MM.1S (cell line): ENCODE measurements around the gene PLEKHA7.
"Not testable (repeated sequence)": the region's sequence is repeated elsewhere in the genome, so short reads cannot be mapped to it uniquely, and the experiment has no call there.

ENCODE experiments used
- DNase-seq: peaks from one replicate; pipeline ENCODE4 v3.0.0-alpha.2; 2015
- H2AFZ ChIP-seq: fragments of 300-600 bp; sonication (generic); 2 replicates; pipeline ENCODE4 v1.6.0; 2016; ENCODE audit warnings: antibody characterized with exemption, low read length
- H3F3A ChIP-seq: fragments of 300-600 bp; sonication (generic); 2 replicates; pipeline ENCODE4 v1.6.1; 2016; ENCODE audit warnings: mild to moderate bottlenecking, antibody characterized with exemption, low read length, moderate library complexity, mixed read lengths; ENCODE audit not compliant: insufficient read depth
- H3K27ac ChIP-seq: fragments of 300-600 bp; sonication (generic); 2 replicates; pipeline ENCODE4 v1.5.1; 2016; ENCODE audit warnings: mild to moderate bottlenecking, low read length
- H3K27me3 ChIP-seq: fragments of 300-600 bp; sonication (generic); replicated peaks from 2 replicates; pipeline ENCODE4 v1.6.0; 2016; ENCODE audit warnings: low read length; ENCODE audit not compliant: insufficient read depth
- H3K36me3 ChIP-seq: fragments of 300-600 bp; sonication (generic); replicated peaks from 2 replicates; pipeline ENCODE4 v1.6.1; 2016; ENCODE audit warnings: mild to moderate bottlenecking, low read length, mixed read lengths; ENCODE audit not compliant: insufficient read depth
- H3K4me1 ChIP-seq: fragments of 300-600 bp; sonication (generic); 2 replicates; pipeline ENCODE4 v1.6.1; 2016; ENCODE audit warnings: low read length, mixed read lengths
- H3K4me2 ChIP-seq: fragments of 300-600 bp; sonication (generic); 2 replicates; pipeline ENCODE4 v1.6.0; 2016; ENCODE audit warnings: low read depth, low read length
- H3K4me3 ChIP-seq: fragments of 300-600 bp; sonication (generic); 2 replicates; pipeline ENCODE4 v1.5.1; 2016; ENCODE audit warnings: low read length, mixed read lengths
- H3K79me2 ChIP-seq: fragments of 300-600 bp; sonication (generic); 2 replicates; pipeline ENCODE4 v1.6.1; 2016; ENCODE audit warnings: mixed run types, low read length, mixed read lengths
- H3K9ac ChIP-seq: fragments of 300-600 bp; sonication (generic); 2 replicates; pipeline ENCODE4 v1.6.1; 2016; ENCODE audit warnings: low read length, mixed read lengths
- H3K9me2 ChIP-seq: fragments of 300-600 bp; sonication (generic); replicated peaks from 2 replicates; pipeline ENCODE4 v1.6.1; 2016; ENCODE audit warnings: mild to moderate bottlenecking, low read length, mixed read lengths; ENCODE audit not compliant: insufficient read depth
- H3K9me3 ChIP-seq: fragments of 300-600 bp; sonication (generic); replicated peaks from 2 replicates; pipeline ENCODE4 v1.6.1; 2016; ENCODE audit warnings: mild to moderate bottlenecking, low read length, mixed read lengths; ENCODE audit not compliant: insufficient read depth
- H4K20me1 ChIP-seq: fragments of 300-600 bp; sonication (generic); 2 replicates; pipeline ENCODE4 v1.6.1; 2016; ENCODE audit warnings: mild to moderate bottlenecking, low read length, moderate library complexity, mixed read lengths; ENCODE audit not compliant: insufficient read depth
- CTCF ChIP-seq: fragments of 300-600 bp; sonication (generic); IDR thresholded peaks from 2 replicates; pipeline ENCODE4 v1.5.1; 2016; ENCODE audit warnings: antibody characterized with exemption, low read length, mixed read lengths
- EZH2 ChIP-seq: fragments of 300-600 bp; sonication (generic); optimal IDR thresholded peaks from 2 replicates; pipeline ENCODE3; 2017; ENCODE audit warnings: low read depth, mild to moderate bottlenecking, antibody characterized with exemption, low read length, mixed read lengths
- EZH2phosphoT487 ChIP-seq: fragments of 300-600 bp; sonication (generic); IDR thresholded peaks from 2 replicates; pipeline ENCODE4 v1.6.1; 2018; ENCODE audit warnings: antibody characterized with exemption, low read length

The PLEKHA7 gene

GRCh38 chr11:16921668-16922067 lies 92.5 kb downstream of the PLEKHA7 start:
- H3K9ac ChIP-seq, result no peak overlapping the region
- peaks cover 98% of the 10 kb centered on the region for H3K79me2 ChIP-seq
- no peaks in the 10 kb centered on the region for H3K36me3 ChIP-seq
- H3K27me3 ChIP-seq, result no peaks in the 10 kb centered on the region
- no peak overlapping the region for H3K27ac ChIP-seq
- H4K20me1 ChIP-seq, result no peaks in the 10 kb centered on the region
- H3F3A ChIP-seq, result peaks cover 31% of the 10 kb centered on the region
- H3K4me1 ChIP-seq, result peaks cover 34% of the 10 kb centered on the region
- no peak overlapping the region for H2AFZ ChIP-seq
- no peak overlapping the region for H3K4me2 ChIP-seq
- no peak for DNase-seq
- H3K9me2 ChIP-seq, result no peaks in the 10 kb centered on the region
- no peak overlapping the region for H3K4me3 ChIP-seq
- no peaks in the 10 kb centered on the region for H3K9me3 ChIP-seq
- TF ChIP-seq CTCF, result no peak

DNA sequence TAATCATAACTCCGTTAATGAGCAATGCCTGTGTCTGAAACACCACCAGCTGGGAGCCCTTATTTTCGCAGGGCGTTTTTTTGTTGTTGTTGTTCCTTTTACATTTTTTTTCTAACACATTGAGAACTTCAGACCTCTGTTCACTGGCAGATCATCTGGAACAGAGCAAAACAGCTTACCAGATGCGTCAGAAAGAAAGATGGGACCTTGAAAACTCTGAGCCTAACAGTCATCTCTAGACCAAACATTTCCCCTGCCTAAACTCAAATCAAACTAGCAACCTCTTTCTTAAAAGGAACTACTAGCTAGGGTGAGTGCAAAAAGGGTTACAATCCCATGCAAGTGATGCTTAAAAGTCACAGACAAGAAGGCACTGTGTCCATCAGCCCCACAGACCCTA lies 93.2 kb downstream of the PLEKHA7 start:
- Histone ChIP-seq H3K9ac (no peak overlapping the region), H3K36me3 (no peaks in the 10 kb centered on the region), H2AFZ (no peak overlapping the region), H3K4me3 (no peak overlapping the region), H3K4me2 (no peak overlapping the region), H3K27me3 (no peaks in the 10 kb centered on the region), H3K79me2 (peaks cover 97% of the 10 kb centered on the region), H3K9me2 (no peaks in the 10 kb centered on the region), H4K20me1 (no peaks in the 10 kb centered on the region), H3F3A (peaks cover 24% of the 10 kb centered on the region), H3K4me1 (peaks cover 33% of the 10 kb centered on the region), H3K27ac (no peak overlapping the region), H3K9me3 (no peaks in the 10 kb centered on the region)
- no peak for DNase-seq
- TF ChIP-seq EZH2 (no peak), EZH2phosphoT487 (no peak), CTCF (no peak)

DNA sequence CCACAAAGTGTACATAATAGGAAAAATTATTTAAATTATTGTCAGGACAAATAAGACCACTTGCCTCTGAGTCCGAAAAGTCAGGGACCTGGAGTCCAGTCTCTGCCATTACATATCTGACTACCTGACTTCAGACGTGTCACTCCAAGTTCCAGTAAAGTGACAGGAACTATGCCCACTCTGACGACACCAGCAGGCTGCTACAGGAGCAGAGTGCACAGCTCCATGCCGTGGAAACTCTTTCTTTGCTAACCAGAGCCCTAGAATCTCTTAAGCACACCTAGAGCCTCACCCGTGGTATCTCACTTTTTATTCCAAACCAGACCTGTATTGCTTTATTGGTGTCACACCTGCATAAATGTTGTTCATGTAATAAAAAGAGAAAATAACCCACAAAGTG lies 93.7 kb downstream of the PLEKHA7 start:
- H3K9ac ChIP-seq, result no peak overlapping the region
- no peak overlapping the region for H3K4me2 ChIP-seq
- H3F3A ChIP-seq, result peaks cover 22% of the 10 kb centered on the region
- H4K20me1 ChIP-seq, result no peaks in the 10 kb centered on the region
- no peak overlapping the region for H2AFZ ChIP-seq
- TF ChIP-seq EZH2, result no peak
- TF ChIP-seq CTCF, result no peak
- TF ChIP-seq EZH2phosphoT487, result no peak
- no peak for DNase-seq
- no peak overlapping the region for H3K4me3 ChIP-seq
- no peaks in the 10 kb centered on the region for H3K27me3 ChIP-seq
- no peaks in the 10 kb centered on the region for H3K9me2 ChIP-seq
- no peaks in the 10 kb centered on the region for H3K9me3 ChIP-seq
- no peaks in the 10 kb centered on the region for H3K36me3 ChIP-seq
- H3K79me2 ChIP-seq, result peaks cover 92% of the 10 kb centered on the region
- peaks cover 31% of the 10 kb centered on the region for H3K4me1 ChIP-seq
- no peak overlapping the region for H3K27ac ChIP-seq

DNA sequence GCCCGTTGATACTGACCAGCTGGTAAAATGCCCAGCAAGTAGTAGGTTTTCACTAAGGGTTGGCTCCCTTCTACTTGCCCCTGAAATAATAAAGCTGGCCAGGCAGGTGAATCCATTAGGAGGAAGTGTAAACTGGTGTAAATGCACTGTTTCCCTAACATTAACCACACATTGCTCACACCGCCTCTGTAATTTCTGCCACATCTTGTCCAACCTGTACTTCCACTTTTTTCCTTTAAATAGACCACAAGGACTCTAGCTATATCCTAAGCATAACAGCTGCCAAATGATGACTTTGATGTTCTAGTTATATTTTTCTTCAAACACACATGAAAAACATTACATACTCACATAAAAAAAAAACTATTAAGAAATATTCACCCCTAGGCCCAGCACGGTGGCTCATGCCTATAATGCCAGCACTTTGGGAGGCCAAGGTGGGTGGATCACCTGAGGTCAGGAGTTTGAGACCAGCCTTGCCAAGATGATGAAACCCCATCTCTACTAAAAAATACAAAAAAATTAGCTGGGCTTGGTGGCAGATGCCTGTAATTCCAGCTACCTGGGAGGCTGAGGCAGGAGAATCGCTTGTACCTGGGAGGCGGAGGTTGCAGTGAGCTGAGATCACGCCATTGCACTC lies 95.6 kb downstream of the PLEKHA7 start:
- not testable (repeated sequence) for H3K4me2 ChIP-seq, H3K4me3 ChIP-seq, H3K9me2 ChIP-seq, H3K27ac ChIP-seq, DNase-seq, H2AFZ ChIP-seq, H3K36me3 ChIP-seq, H3K9ac ChIP-seq, H3K9me3 ChIP-seq, H3K27me3 ChIP-seq, H3F3A ChIP-seq, H4K20me1 ChIP-seq
- H3K79me2 ChIP-seq, result peaks cover 89% of the 10 kb centered on the region
- H3K4me1 ChIP-seq, result peaks cover 25% of the 10 kb centered on the region
